HG02840 (cell line): ENCODE results near the gene IPO4.
"Not testable (repeated sequence)": the region's sequence is repeated elsewhere in the genome, so short reads cannot be mapped to it uniquely, and the experiment has no call there.

Experiments
- ATAC-seq: cut with Tn5 transposase; IDR thresholded peaks from one replicate; pipeline ENCODE4 v1.9.1; 2021; ENCODE audit warnings: mild to moderate bottlenecking, moderate library complexity, moderate number of reproducible peaks; ENCODE audit not compliant: unreplicated experiment, low FRiP score

Gene IPO4

GRCh38 chr14:24219080-24219479, 30.5 kb upstream of the IPO4 start:
- no peak for ATAC-seq

GRCh38 chr14:24216876-24217275, 28.3 kb upstream of the IPO4 start:
- not testable (repeated sequence) for ATAC-seq

- ATAC-seq: no peak
Observed at GRCh38 chr14:24216345-24216699, 27.7 kb upstream of the IPO4 start.

GRCh38 chr14:24215495-24216344, 27.1 kb upstream of the IPO4 start, which contains the start of gene MDP1:
Gene MDP1 (minus strand): TSS chr14:24216066. CDS start chr14:24215955, 111 bp downstream.
- ATAC-seq: peak; percentile 49

- ATAC-seq: no peak
Observed at GRCh38 chr14:24213866-24214662, 25.4 kb upstream of the IPO4 start.

GRCh38 chr14:24212924-24213865, 24.6 kb upstream of the IPO4 start, which contains the start of gene CHMP4A:
Gene CHMP4A (minus strand): TSS chr14:24213488. CDS start chr14:24213439, 49 bp downstream.
- ATAC-seq: peak; percentile 83

GRCh38 chr14:24211311-24211710, 22.7 kb upstream of the IPO4 start:
- ATAC-seq: no peak

- ATAC-seq: no peak
Observed at GRCh38 chr14:24207625-24208024, 19.0 kb upstream of the IPO4 start.

- ATAC-seq: no peak
Observed at GRCh38 chr14:24207104-24207551, 18.5 kb upstream of the IPO4 start.

- ATAC-seq: no peak
Observed at GRCh38 chr14:24206260-24207103, 17.9 kb upstream of the IPO4 start.

- ATAC-seq: no peak
Observed at GRCh38 chr14:24204163-24205146, 15.8 kb upstream of the IPO4 start.

DNA sequence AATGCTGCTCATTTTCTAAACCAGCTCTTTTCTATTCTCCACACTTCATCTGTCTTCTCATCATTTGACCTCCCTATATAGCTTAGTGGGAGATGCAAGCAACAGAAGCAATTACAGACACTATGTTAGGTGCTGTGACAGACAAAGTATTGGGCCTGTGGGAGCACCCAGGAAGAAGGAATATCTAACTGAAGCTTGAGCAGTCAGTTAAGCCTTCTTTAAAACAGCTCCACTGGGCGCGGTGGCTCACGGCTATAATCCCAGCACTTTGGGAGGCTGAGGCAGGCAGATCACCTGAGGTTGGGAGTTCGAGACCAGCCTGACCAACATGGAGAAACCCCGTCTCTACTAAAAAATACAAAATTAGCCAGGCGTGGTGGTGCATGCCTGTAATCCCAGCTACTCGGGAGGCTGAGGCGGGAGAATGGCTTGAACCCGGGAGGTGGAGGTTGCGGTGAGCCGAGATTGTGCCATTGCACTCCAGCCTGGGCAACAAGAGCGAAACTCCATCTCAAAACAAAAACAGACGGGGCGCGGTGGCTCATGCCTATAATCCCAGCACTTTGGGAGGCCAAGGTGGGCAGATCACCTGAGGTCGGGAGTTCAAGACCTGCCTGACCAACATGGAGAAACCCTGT, 14.8 kb upstream of the IPO4 start:
- ATAC-seq: not testable (repeated sequence)

GRCh38 chr14:24202538-24202937, 13.9 kb upstream of the IPO4 start:
- not testable (repeated sequence) for ATAC-seq

DNA sequence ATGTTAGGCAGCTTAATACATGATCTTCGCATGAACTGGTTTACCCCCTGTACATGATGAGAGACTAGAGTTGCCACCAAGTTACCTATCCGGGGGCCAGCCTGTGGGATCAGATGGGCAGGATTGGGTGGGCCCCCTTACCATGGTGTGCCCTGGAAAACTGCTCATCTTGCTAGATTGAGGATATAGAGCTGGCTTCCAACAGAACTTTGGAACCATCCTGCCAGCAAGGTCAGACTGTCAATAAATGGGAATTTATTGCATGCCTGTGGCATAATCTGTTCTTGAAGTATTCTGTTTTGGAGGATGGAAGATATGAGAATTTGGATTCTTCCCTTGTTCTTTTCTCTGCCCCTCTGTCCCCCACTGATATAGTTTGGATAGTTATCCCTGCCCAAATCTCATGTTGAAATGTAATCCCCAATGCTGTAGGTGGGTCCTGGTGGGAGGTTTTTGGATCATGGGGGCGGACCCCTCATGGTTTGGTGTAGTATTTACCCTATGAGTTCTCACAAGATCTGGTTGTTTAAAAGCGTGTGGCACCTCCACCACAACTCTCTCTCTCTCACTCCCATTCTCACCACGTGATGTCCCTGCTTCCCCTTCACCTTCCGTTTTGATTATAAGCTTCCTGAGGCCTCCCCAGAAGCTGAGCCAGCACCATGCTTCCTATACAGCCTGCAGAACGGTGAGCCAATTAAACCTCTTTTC, 10.4 kb upstream of the IPO4 start:
- no peak for ATAC-seq

- no peak for ATAC-seq
Observed at GRCh38 chr14:24197056-24197450, 8.4 kb upstream of the IPO4 start.

DNA sequence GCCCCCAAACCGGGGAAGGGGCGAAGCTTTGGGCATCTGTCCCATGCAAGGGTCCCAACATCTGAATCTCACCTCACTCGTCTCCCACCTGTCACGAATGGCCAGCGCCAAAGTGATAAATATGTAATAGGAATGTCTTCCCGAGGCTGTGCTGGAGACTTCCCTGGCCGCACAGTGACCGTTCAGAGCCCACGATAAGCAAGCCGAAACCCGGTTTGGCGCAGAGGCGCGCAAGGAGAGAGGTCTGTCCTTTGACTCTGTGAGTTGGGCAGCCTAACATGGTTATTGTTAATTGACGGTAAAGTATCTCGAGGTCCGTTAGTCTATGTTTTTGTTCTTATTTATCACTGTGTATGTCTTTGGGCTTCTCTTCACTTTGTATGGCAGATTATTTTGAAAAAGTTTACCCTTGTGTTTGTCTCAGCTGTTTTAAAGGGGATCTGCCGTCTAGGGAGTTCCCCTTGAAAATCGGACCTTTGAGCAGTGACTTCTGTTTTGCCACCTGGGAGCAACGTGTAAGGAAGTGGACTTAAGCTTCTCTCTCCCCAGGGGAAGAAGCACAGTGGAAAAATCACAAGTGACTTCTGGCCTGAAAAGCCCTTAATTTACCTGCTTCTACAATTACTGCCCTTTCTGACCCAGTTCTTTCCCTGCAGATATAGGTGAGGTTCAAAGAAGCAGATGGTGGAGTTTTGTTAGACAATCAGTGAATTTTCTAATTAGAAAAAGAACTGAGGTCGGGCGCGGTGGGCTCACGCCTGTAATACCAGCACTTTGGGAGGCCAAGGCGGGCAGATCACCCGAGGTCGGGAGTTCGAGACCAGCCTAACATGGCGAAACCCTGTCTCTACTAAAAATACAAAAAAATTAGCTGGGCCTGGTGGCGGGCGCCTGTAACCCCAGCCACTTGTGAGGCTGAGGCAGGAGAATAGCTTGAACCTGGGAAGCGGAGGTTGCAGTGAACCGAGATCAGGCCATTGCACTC, 7.7 kb upstream of the IPO4 start:
- peak; percentile 21 for ATAC-seq
